Fibroblast of upper back skin (primary cell): ENCODE results near the gene ARHGAP27.

Experiments
- DNase-seq: peaks from one replicate; pipeline ENCODE4 v3.0.0-alpha.2; 2013

The ARHGAP27 gene

GRCh38 chr17:45429339-45430005 lies 3.2 kb downstream of the ARHGAP27 start:
- no peak for DNase-seq

- no peak for DNase-seq
These were observed 3.7 kb downstream of the ARHGAP27 start for GRCh38 chr17:45428931-45429338.

GRCh38 chr17:45428050-45428617 lies 4.5 kb downstream of the ARHGAP27 start:
- peak; percentile 50 for DNase-seq

GRCh38 chr17:45427181-45427835 lies 5.4 kb downstream of the ARHGAP27 start:
- no peak for DNase-seq

- DNase-seq: no peak
These were observed 6.1 kb downstream of the ARHGAP27 start for GRCh38 chr17:45426561-45426960.

- DNase-seq: no peak
These were observed 6.7 kb downstream of the ARHGAP27 start for GRCh38 chr17:45425984-45426413.

- peak; percentile 68 for DNase-seq
These were observed 7.3 kb downstream of the ARHGAP27 start for GRCh38 chr17:45425125-45425983.

- DNase-seq: no peak
These were observed 7.9 kb downstream of the ARHGAP27 start for GRCh38 chr17:45424769-45425124.

GRCh38 chr17:45423975-45424335 lies 8.7 kb downstream of the ARHGAP27 start:
- no peak for DNase-seq

GRCh38 chr17:45423304-45423974 lies 9.2 kb downstream of the ARHGAP27 start:
- DNase-seq: no peak

GRCh38 chr17:45414990-45415881 lies 17.4 kb downstream of the ARHGAP27 start:
- no peak for DNase-seq

- no peak for DNase-seq
These were observed 19.2 kb downstream of the ARHGAP27 start for GRCh38 chr17:45413498-45413923.

GRCh38 chr17:45411348-45412105 lies 21.1 kb downstream of the ARHGAP27 start:
- DNase-seq: no peak

GRCh38 chr17:45410144-45411091 lies 22.3 kb downstream of the ARHGAP27 start:
- DNase-seq: no peak

- no peak for DNase-seq
These were observed 23.0 kb downstream of the ARHGAP27 start for GRCh38 chr17:45409659-45410076.

- no peak for DNase-seq
These were observed 23.9 kb downstream of the ARHGAP27 start for GRCh38 chr17:45408611-45409421.

- no peak for DNase-seq
These were observed 26.6 kb downstream of the ARHGAP27 start for GRCh38 chr17:45406107-45406506.

- no peak for DNase-seq
These were observed 27.2 kb downstream of the ARHGAP27 start for GRCh38 chr17:45405250-45406086.
